Lower leg skin (tissue), 3 donors: ENCODE data around the gene CT47C1.

Experiments used
- CTCF ChIP-seq, 3 donors: fragments of 450-650 bp; IDR thresholded peaks; one replicate each; pipeline ENCODE4 v1.5.1; 2016; ENCODE audit warnings: antibody characterized with exemption in 3 of 3, mild to moderate bottlenecking in 3 of 3, moderate library complexity in 2 of 3
- POLR2A ChIP-seq, 2 donors: fragments of 450-650 bp; IDR thresholded peaks; one replicate each; pipeline ENCODE4 v1.6.1; 2016 to 2017; ENCODE audit warnings: antibody characterized with exemption in 2 of 2, mild to moderate bottlenecking in 1 of 2, moderate library complexity in 1 of 2

GRCh38 chrX:119042040-119042439 lies 30.8 kb upstream of the CT47C1 start:
- TF ChIP-seq POLR2A (IDR thresholded peaks at IDR 0.05) (no peak), CTCF (IDR thresholded peaks at IDR 0.05) (no peak)
